MM.1S (cell line): ENCODE results near the gene SLC26A8.
"Not testable (repeated sequence)": the region's sequence is repeated elsewhere in the genome, so short reads cannot be mapped to it uniquely, and the experiment has no call there.

ENCODE experiments used
- DNase-seq: peaks from one replicate; pipeline ENCODE4 v3.0.0-alpha.2; 2015
- H2AFZ ChIP-seq: fragments of 300-600 bp; sonication (generic); 2 replicates; pipeline ENCODE4 v1.6.0; 2016; ENCODE audit warnings: antibody characterized with exemption, low read length
- H3F3A ChIP-seq: fragments of 300-600 bp; sonication (generic); 2 replicates; pipeline ENCODE4 v1.6.1; 2016; ENCODE audit warnings: mild to moderate bottlenecking, antibody characterized with exemption, low read length, moderate library complexity, mixed read lengths; ENCODE audit not compliant: insufficient read depth
- H3K27ac ChIP-seq: fragments of 300-600 bp; sonication (generic); 2 replicates; pipeline ENCODE4 v1.5.1; 2016; ENCODE audit warnings: mild to moderate bottlenecking, low read length
- H3K27me3 ChIP-seq: fragments of 300-600 bp; sonication (generic); replicated peaks from 2 replicates; pipeline ENCODE4 v1.6.0; 2016; ENCODE audit warnings: low read length; ENCODE audit not compliant: insufficient read depth
- H3K36me3 ChIP-seq: fragments of 300-600 bp; sonication (generic); replicated peaks from 2 replicates; pipeline ENCODE4 v1.6.1; 2016; ENCODE audit warnings: mild to moderate bottlenecking, low read length, mixed read lengths; ENCODE audit not compliant: insufficient read depth
- H3K4me1 ChIP-seq: fragments of 300-600 bp; sonication (generic); 2 replicates; pipeline ENCODE4 v1.6.1; 2016; ENCODE audit warnings: low read length, mixed read lengths
- H3K4me2 ChIP-seq: fragments of 300-600 bp; sonication (generic); 2 replicates; pipeline ENCODE4 v1.6.0; 2016; ENCODE audit warnings: low read depth, low read length
- H3K4me3 ChIP-seq: fragments of 300-600 bp; sonication (generic); 2 replicates; pipeline ENCODE4 v1.5.1; 2016; ENCODE audit warnings: low read length, mixed read lengths
- H3K79me2 ChIP-seq: fragments of 300-600 bp; sonication (generic); 2 replicates; pipeline ENCODE4 v1.6.1; 2016; ENCODE audit warnings: mixed run types, low read length, mixed read lengths
- H3K9ac ChIP-seq: fragments of 300-600 bp; sonication (generic); 2 replicates; pipeline ENCODE4 v1.6.1; 2016; ENCODE audit warnings: low read length, mixed read lengths
- H3K9me2 ChIP-seq: fragments of 300-600 bp; sonication (generic); replicated peaks from 2 replicates; pipeline ENCODE4 v1.6.1; 2016; ENCODE audit warnings: mild to moderate bottlenecking, low read length, mixed read lengths; ENCODE audit not compliant: insufficient read depth
- H3K9me3 ChIP-seq: fragments of 300-600 bp; sonication (generic); replicated peaks from 2 replicates; pipeline ENCODE4 v1.6.1; 2016; ENCODE audit warnings: mild to moderate bottlenecking, low read length, mixed read lengths; ENCODE audit not compliant: insufficient read depth
- H4K20me1 ChIP-seq: fragments of 300-600 bp; sonication (generic); 2 replicates; pipeline ENCODE4 v1.6.1; 2016; ENCODE audit warnings: mild to moderate bottlenecking, low read length, moderate library complexity, mixed read lengths; ENCODE audit not compliant: insufficient read depth
- CTCF ChIP-seq: fragments of 300-600 bp; sonication (generic); IDR thresholded peaks from 2 replicates; pipeline ENCODE4 v1.5.1; 2016; ENCODE audit warnings: antibody characterized with exemption, low read length, mixed read lengths
- EZH2 ChIP-seq: fragments of 300-600 bp; sonication (generic); optimal IDR thresholded peaks from 2 replicates; pipeline ENCODE3; 2017; ENCODE audit warnings: low read depth, mild to moderate bottlenecking, antibody characterized with exemption, low read length, mixed read lengths
- EZH2phosphoT487 ChIP-seq: fragments of 300-600 bp; sonication (generic); IDR thresholded peaks from 2 replicates; pipeline ENCODE4 v1.6.1; 2018; ENCODE audit warnings: antibody characterized with exemption, low read length

The SLC26A8 gene

GRCh38 chr6:35984701-35985100 is 39.7 kb downstream of the SLC26A8 start:
- Histone ChIP-seq H4K20me1 (no peaks in the 10 kb centered on the region), H3F3A (no peaks in the 10 kb centered on the region), H3K9ac (no peak overlapping the region), H2AFZ (no peak overlapping the region), H3K4me2 (no peak overlapping the region), H3K27ac (no peak overlapping the region), H3K4me1 (no peaks in the 10 kb centered on the region), H3K9me3 (no peaks in the 10 kb centered on the region), H3K4me3 (no peak overlapping the region), H3K9me2 (no peaks in the 10 kb centered on the region), H3K36me3 (no peaks in the 10 kb centered on the region), H3K79me2 (no peaks in the 10 kb centered on the region), H3K27me3 (no peaks in the 10 kb centered on the region)
- TF ChIP-seq CTCF (no peak), EZH2phosphoT487 (no peak), EZH2 (no peak)
- DNase-seq: no peak

GRCh38 chr6:35980991-35981645 is 43.3 kb downstream of the SLC26A8 start:
- Histone ChIP-seq H3K27me3 (no peaks in the 10 kb centered on the region), H2AFZ (no peak overlapping the region), H3K27ac (no peak overlapping the region), H3K9ac (no peak overlapping the region), H3K79me2 (no peaks in the 10 kb centered on the region), H3K9me3 (no peaks in the 10 kb centered on the region), H3K4me3 (no peak overlapping the region), H4K20me1 (no peaks in the 10 kb centered on the region), H3K4me2 (no peak overlapping the region), H3K4me1 (no peaks in the 10 kb centered on the region), H3K36me3 (no peaks in the 10 kb centered on the region), H3K9me2 (no peaks in the 10 kb centered on the region), H3F3A (no peaks in the 10 kb centered on the region)
- DNase-seq: no peak
- TF ChIP-seq EZH2 (no peak), EZH2phosphoT487 (no peak), CTCF (no peak)

GRCh38 chr6:35980126-35980525 is 44.3 kb downstream of the SLC26A8 start:
- not testable (repeated sequence) for H3K27ac ChIP-seq, H3K4me1 ChIP-seq, H3K4me2 ChIP-seq, H3K9me2 ChIP-seq, H3K36me3 ChIP-seq, H3K9ac ChIP-seq, H2AFZ ChIP-seq, H3K9me3 ChIP-seq, H3K4me3 ChIP-seq, H3K27me3 ChIP-seq, DNase-seq, H3F3A ChIP-seq, H4K20me1 ChIP-seq, H3K79me2 ChIP-seq

GRCh38 chr6:35977308-35977707 is 47.1 kb downstream of the SLC26A8 start:
- H3F3A ChIP-seq: 0 out of 2 replicates have a peak, but pooled peaks cover 6% of the 10 kb centered on the region
- no peaks in the 10 kb centered on the region for H3K27me3 ChIP-seq
- TF ChIP-seq EZH2: no peak
- TF ChIP-seq CTCF: no peak
- TF ChIP-seq EZH2phosphoT487: no peak
- H3K27ac ChIP-seq: no peak overlapping the region
- H3K36me3 ChIP-seq: no peaks in the 10 kb centered on the region
- no peak overlapping the region for H3K4me2 ChIP-seq
- DNase-seq: no peak
- peaks cover 9% of the 10 kb centered on the region for H3K4me1 ChIP-seq
- no peaks in the 10 kb centered on the region for H4K20me1 ChIP-seq
- H3K9ac ChIP-seq: no peak overlapping the region
- H3K9me3 ChIP-seq: no peaks in the 10 kb centered on the region
- H3K79me2 ChIP-seq: no peaks in the 10 kb centered on the region
- no peaks in the 10 kb centered on the region for H3K9me2 ChIP-seq
- H3K4me3 ChIP-seq: no peak overlapping the region
- H2AFZ ChIP-seq: no peak overlapping the region
